ENCODE results near the gene FASN. TPM values are rescaled to one million over a fixed set of nuclear protein-coding genes. Genes with fewer than 3 reads are reported as not detected.
A peak's percentile ranks its signal among the peaks of the same experiment; 100 is the strongest.

Gene FASN
- total and polyA plus RNA-seq, 2 of the 13 experiments (the other 11 are each of a cell fraction or from before 2014, with no cell fraction given) = 51.7 to 101 TPM

DNA sequence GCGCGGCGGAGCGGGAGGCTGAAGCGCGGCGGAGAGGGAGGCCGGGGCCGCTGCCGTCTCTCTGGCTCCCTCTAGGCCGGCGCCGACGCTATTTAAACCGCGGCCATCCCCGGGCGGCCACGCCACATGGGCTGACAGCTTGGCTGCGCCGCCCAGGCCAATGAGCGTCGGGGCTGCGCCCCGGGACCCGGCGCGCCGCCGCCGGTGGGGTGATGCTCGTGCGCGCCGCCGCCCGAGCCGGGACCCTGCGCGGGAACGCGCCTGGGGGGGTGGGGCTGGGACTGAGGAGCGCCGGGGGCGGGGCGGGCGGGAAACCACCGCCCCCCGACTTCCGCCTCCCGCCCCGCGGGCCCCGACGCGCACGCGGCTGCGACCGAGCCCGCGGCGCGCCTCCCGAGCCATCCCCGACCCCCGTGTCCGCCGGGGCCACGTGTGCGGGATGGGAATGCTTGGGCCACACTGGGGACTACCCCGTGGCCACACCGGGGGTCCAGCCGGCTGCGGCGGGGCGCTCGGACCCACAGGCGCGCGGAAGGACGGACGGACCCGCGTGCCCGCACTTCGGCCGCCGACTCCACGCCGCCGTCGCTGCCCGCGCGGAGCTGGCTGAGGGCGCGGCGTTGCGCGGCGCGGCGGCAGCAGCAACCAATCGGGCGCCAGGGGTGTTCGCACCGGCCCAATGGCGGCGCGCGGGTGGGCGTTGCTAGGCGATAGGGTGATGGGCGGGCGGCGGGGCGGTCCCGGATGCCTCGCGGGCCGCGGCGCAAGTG is at the start of gene FASN (continued):
- TF ChIP-seq, protein P1, sequence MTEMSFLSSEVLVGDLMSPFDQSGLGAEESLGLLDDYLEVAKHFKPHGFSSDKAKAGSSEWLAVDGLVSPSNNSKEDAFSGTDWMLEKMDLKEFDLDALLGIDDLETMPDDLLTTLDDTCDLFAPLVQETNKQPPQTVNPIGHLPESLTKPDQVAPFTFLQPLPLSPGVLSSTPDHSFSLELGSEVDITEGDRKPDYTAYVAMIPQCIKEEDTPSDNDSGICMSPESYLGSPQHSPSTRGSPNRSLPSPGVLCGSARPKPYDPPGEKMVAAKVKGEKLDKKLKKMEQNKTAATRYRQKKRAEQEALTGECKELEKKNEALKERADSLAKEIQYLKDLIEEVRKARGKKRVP (CRISPR knock-in tag; IDR thresholded peaks at IDR 0.05) = peak in 1 of 2 experiments; percentile 41; a peak in 1 of 4 replicates
- TF ChIP-seq ZNF30 (CRISPR knock-in tag; IDR thresholded peaks at IDR 0.05) (0 out of 2 replicates have a peak, but pooled peaks have one; percentile 29), KDM6A (CRISPR knock-in tag; IDR thresholded peaks at IDR 0.05; ENCODE audit: low read depth) (no peak), ZNF34 (CRISPR knock-in tag; IDR thresholded peaks at IDR 0.05; ENCODE audit: borderline replicate concordance) (no peak), TEAD3 (CRISPR knock-in tag; optimal IDR thresholded peaks at IDR 0.05; ENCODE audit: borderline replicate concordance) (no peak), ZFP90 (CRISPR knock-in tag; IDR thresholded peaks at IDR 0.05; ENCODE audit: borderline replicate concordance) (peak; percentile 11; the same call in 1 of the 2 replicates), KLF15 (CRISPR knock-in tag; IDR thresholded peaks at IDR 0.05; ENCODE audit: borderline replicate concordance) (peak; percentile 26; the same call in 1 of the 2 replicates), DPF2 (CRISPR knock-in tag; IDR thresholded peaks at IDR 0.05; ENCODE audit: borderline replicate concordance, low read depth) (no peak), HNRNPH1 (optimal IDR thresholded peaks at IDR 0.05; ENCODE audit: low read depth, low read length) (no peak), ZNF616 (CRISPR knock-in tag; IDR thresholded peaks at IDR 0.05; ENCODE audit: low read depth) (peak; percentile 87; the same call in 1 of the 2 replicates), PLRG1 (conservative IDR thresholded peaks at IDR 0.05) (no peak), FOXO1 (CRISPR knock-in tag; IDR thresholded peaks at IDR 0.05) (no peak; the same call in none of the 2 replicates), ZNF343 (CRISPR knock-in tag; IDR thresholded peaks at IDR 0.05) (peak; percentile 73; the same call in 1 of the 2 replicates), ZNF543 (CRISPR knock-in tag; IDR thresholded peaks at IDR 0.05) (peak; percentile 77; the same call in 1 of the 2 replicates), ZBTB2 (CRISPR knock-in tag; IDR thresholded peaks at IDR 0.05; ENCODE audit: low read depth) (peak; percentile 80), SMAD9 (CRISPR knock-in tag; IDR thresholded peaks at IDR 0.05) (no peak), TMF1 (CRISPR knock-in tag; IDR thresholded peaks at IDR 0.05; ENCODE audit: low read depth) (peak; percentile 50), TFDP1 (CRISPR knock-in tag; IDR thresholded peaks at IDR 0.05; ENCODE audit: borderline replicate concordance) (peak; percentile 92; the same call in 1 of the 2 replicates), MEIS2 (CRISPR knock-in tag; IDR thresholded peaks at IDR 0.05) (peak; percentile 83), ARNT (IDR thresholded peaks at IDR 0.05) (no peak), NFYC (CRISPR knock-in tag; IDR thresholded peaks at IDR 0.05) (peak; percentile 85), MTA3 (CRISPR knock-in tag; IDR thresholded peaks at IDR 0.05) (no peak), ZNF781 (CRISPR knock-in tag; IDR thresholded peaks at IDR 0.05; ENCODE audit: borderline replicate concordance, not compliant biosample characterization) (no peak), TRAFD1 (CRISPR knock-in tag; IDR thresholded peaks at IDR 0.05; ENCODE audit: borderline replicate concordance) (no peak), MXI1 (IDR thresholded peaks at IDR 0.05; ENCODE audit: borderline replicate concordance, low read depth, low read length) (peak; percentile 95; the same call in 1 of the 3 replicates), ZNF564 (CRISPR knock-in tag; IDR thresholded peaks at IDR 0.05) (peak; percentile 65; the same call in 1 of the 2 replicates)

Measured in HepG2 (cell line).